NCI-H2196 treated with DMSO at 0.1 percent for 48 hours (cell line): Measurements from ENCODE around the gene DAB1.
"Not testable (repeated sequence)": the region's sequence is repeated elsewhere in the genome, so short reads cannot be mapped to it uniquely, and the experiment has no call there.

Source experiments
- DNase-seq: peaks from one replicate; lab custom pipeline; 2025; ENCODE audit not compliant: unreplicated experiment; lab: John Stamatoyannopoulos, UW

DAB1 gene

GRCh38 chr1:57229076-57229475 lies 194.8 kb downstream of the DAB1 start:
- DNase-seq, result no peak

- no peak for DNase-seq
Observed at GRCh38 chr1:57222801-57223200, 201.1 kb downstream of the DAB1 start.

GRCh38 chr1:57222307-57222706 lies 201.6 kb downstream of the DAB1 start:
- no peak for DNase-seq

- not testable (repeated sequence) for DNase-seq
Observed at GRCh38 chr1:57220905-57221304, 203.0 kb downstream of the DAB1 start.

- no peak for DNase-seq
Observed at GRCh38 chr1:57218487-57219079, 205.3 kb downstream of the DAB1 start.

GRCh38 chr1:57217905-57218304 lies 206.0 kb downstream of the DAB1 start:
- no peak for DNase-seq

- DNase-seq, result no peak
Observed at GRCh38 chr1:57214951-57215575, 208.8 kb downstream of the DAB1 start.

- DNase-seq, result no peak
Observed at GRCh38 chr1:57210881-57211280, 213.0 kb downstream of the DAB1 start.

GRCh38 chr1:57209495-57209894 lies 214.4 kb downstream of the DAB1 start:
- DNase-seq, result no peak

- DNase-seq, result no peak
Observed at GRCh38 chr1:57208741-57209302, 215.0 kb downstream of the DAB1 start.

GRCh38 chr1:57206038-57206437 lies 217.8 kb downstream of the DAB1 start:
- no peak for DNase-seq

GRCh38 chr1:57204942-57205787 lies 218.7 kb downstream of the DAB1 start:
- DNase-seq, result no peak

GRCh38 chr1:57204091-57204490 lies 219.8 kb downstream of the DAB1 start:
- DNase-seq, result no peak

GRCh38 chr1:57202241-57202640 lies 221.6 kb downstream of the DAB1 start:
- no peak for DNase-seq

GRCh38 chr1:57198912-57199311 lies 224.9 kb downstream of the DAB1 start:
- DNase-seq, result no peak

GRCh38 chr1:57195436-57195941 lies 228.4 kb downstream of the DAB1 start:
- no peak for DNase-seq

GRCh38 chr1:57192222-57192621 lies 231.6 kb downstream of the DAB1 start:
- no peak for DNase-seq

GRCh38 chr1:57190898-57191297 lies 233.0 kb downstream of the DAB1 start:
- no peak for DNase-seq

- DNase-seq, result no peak
Observed at GRCh38 chr1:57188168-57188567, 235.7 kb downstream of the DAB1 start.

- DNase-seq, result no peak
Observed at GRCh38 chr1:57186455-57186854, 237.4 kb downstream of the DAB1 start.

- no peak for DNase-seq
Observed at GRCh38 chr1:57179001-57179400, 244.9 kb downstream of the DAB1 start.

- DNase-seq, result no peak
Observed at GRCh38 chr1:57175506-57175905, 248.4 kb downstream of the DAB1 start.
